ENCODE results near the gene EGFR. TPM values are rescaled to one million over a fixed set of nuclear protein-coding genes. Genes with fewer than 3 reads are reported as not detected.

The EGFR gene
- total and polyA plus RNA-seq, 7 donors, result 3.6 to 61.5 (median 35.6) TPM

GRCh38 chr7:55048221-55048859, 29.5 kb downstream of the EGFR start:
- intact Hi-C loops (cut with DNase I), result no loop called here
- WGBS, 2 donors, result 29 to 68% methylated on average over 6 of the region's 6 CpGs
- H3K4me3 ChIP-seq, result no peak overlapping the region
- peak overlapping the region in 2 of 4 donors; percentile 33 to 36 for H3K27ac ChIP-seq
- DNase-seq, result no peak
- H3K9me3 ChIP-seq, result no peaks in the 10 kb centered on the region
- no peaks in the 10 kb centered on the region for H3K36me3 ChIP-seq
- TF ChIP-seq POLR2AphosphoS5 (IDR thresholded peaks at IDR 0.05) (no peak), EP300 (IDR thresholded peaks at IDR 0.05) (no peak), CTCF (IDR thresholded peaks at IDR 0.05) (no peak), POLR2A (IDR thresholded peaks at IDR 0.05) (no peak)
- H3K4me1 ChIP-seq, result peaks cover 0 to 68% (median 39%) of the 10 kb centered on the region in 4 donors
- H3K27me3 ChIP-seq, result no peaks in the 10 kb centered on the region

- H3K27me3 ChIP-seq, result no peaks in the 10 kb centered on the region
- no peaks in the 10 kb centered on the region for H3K36me3 ChIP-seq
- TF ChIP-seq POLR2A (IDR thresholded peaks at IDR 0.05) (no peak), POLR2AphosphoS5 (IDR thresholded peaks at IDR 0.05) (no peak), CTCF (IDR thresholded peaks at IDR 0.05) (no peak), EP300 (IDR thresholded peaks at IDR 0.05) (no peak)
- no peak overlapping the region for H3K27ac ChIP-seq
- no peak for DNase-seq
- H3K4me1 ChIP-seq, result peaks cover 0 to 68% (median 36%) of the 10 kb centered on the region in 4 donors
- intact Hi-C loops (cut with DNase I), result no loop called here
- no peak overlapping the region for H3K4me3 ChIP-seq
- H3K9me3 ChIP-seq, result no peaks in the 10 kb centered on the region
- WGBS, 2 donors, result 73 to 86% methylated on average over 5 of the region's 5 CpGs
Observed at GRCh38 chr7:55050281-55050680, 31.5 kb downstream of the EGFR start.

GRCh38 chr7:55052081-55052480, 33.3 kb downstream of the EGFR start:
- intact Hi-C loops (cut with DNase I), result no loop called here
- peak overlapping the region in 2 of 4 donors; percentile 79 to 80 for H3K27ac ChIP-seq
- DNase-seq, result no peak
- no peak overlapping the region for H3K4me3 ChIP-seq
- peaks cover 0 to 60% (median 24%) of the 10 kb centered on the region in 4 donors for H3K4me1 ChIP-seq
- TF ChIP-seq EP300 (IDR thresholded peaks at IDR 0.05) (no peak), POLR2A (IDR thresholded peaks at IDR 0.05) (no peak), CTCF (IDR thresholded peaks at IDR 0.05) (no peak), POLR2AphosphoS5 (IDR thresholded peaks at IDR 0.05) (no peak)
- no peaks in the 10 kb centered on the region for H3K36me3 ChIP-seq
- 91 to 93% methylated on average over 2 of the region's 2 CpGs for WGBS, 2 donors
- no peaks in the 10 kb centered on the region for H3K27me3 ChIP-seq
- no peaks in the 10 kb centered on the region for H3K9me3 ChIP-seq

GRCh38 chr7:55052741-55053427, 34.1 kb downstream of the EGFR start:
- Histone ChIP-seq H3K9me3 (no peaks in the 10 kb centered on the region), H3K4me3 (no peak overlapping the region), H3K27me3 (no peaks in the 10 kb centered on the region), H3K36me3 (no peaks in the 10 kb centered on the region), H3K27ac (peak overlapping the region in 3 of 4 donors; percentile 76 to 80 (median 79)), H3K4me1 (peaks cover 0 to 63% (median 24%) of the 10 kb centered on the region in 4 donors)
- intact Hi-C loops (cut with DNase I), result no loop called here
- no peak for DNase-seq
- no peak for TF ChIP-seq EP300 (IDR thresholded peaks at IDR 0.05)
- no peak for TF ChIP-seq CTCF (IDR thresholded peaks at IDR 0.05)
- TF ChIP-seq POLR2A (IDR thresholded peaks at IDR 0.05), result no peak
- no peak for TF ChIP-seq POLR2AphosphoS5 (IDR thresholded peaks at IDR 0.05)
- 82 to 85% methylated on average over 13 of the region's 13 CpGs for WGBS, 2 donors

All from sigmoid colon (tissue), 7 donors.